Fibroblast of mammary gland (primary cell): ENCODE data around the gene PREB.
A peak's percentile ranks its signal among the peaks of the same experiment; 100 is the strongest.

Source experiments
- DNase-seq: peaks from one replicate; pipeline ENCODE4 v3.0.0-alpha.2; 2010; ENCODE audit warnings: low read depth
- H3K4me3 ChIP-seq: 2 replicates; pipeline ENCODE4 v1.5.1; 2011; ENCODE audit warnings: low read depth, mild to moderate bottlenecking, low read length, moderate library complexity; ENCODE audit not compliant: control insufficient read depth
- TF ChIP-seq, protein P1 (sequence below): conservative IDR thresholded peaks from 2 replicates; pipeline ENCODE4 v1.5.1; 2011; ENCODE audit warnings: low read depth, low read length, inconsistent platforms; ENCODE audit not compliant: control insufficient read depth, insufficient read depth

The PREB gene

DNA sequence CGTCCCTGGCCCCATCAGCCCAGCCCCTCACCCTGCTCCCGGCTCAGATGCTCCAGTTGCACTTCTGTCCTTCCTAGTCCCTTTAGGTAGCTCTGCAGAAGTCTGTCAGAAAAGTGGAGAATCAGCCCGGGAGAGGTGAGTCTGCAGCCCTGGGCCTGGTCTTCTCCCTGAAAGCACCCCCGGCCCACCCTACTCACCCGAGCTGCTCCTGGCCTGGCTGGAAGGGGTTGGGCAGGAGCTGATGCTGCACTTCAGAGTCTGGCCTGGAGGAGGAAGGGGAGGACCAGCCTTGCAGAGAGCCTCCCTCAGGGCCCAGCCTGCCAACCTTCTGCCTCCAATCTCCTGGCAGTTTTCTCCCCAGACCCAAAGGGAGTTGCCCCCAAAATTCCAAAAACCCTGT lies 32.1 kb downstream of the PREB start:
- TF ChIP-seq, protein P1, sequence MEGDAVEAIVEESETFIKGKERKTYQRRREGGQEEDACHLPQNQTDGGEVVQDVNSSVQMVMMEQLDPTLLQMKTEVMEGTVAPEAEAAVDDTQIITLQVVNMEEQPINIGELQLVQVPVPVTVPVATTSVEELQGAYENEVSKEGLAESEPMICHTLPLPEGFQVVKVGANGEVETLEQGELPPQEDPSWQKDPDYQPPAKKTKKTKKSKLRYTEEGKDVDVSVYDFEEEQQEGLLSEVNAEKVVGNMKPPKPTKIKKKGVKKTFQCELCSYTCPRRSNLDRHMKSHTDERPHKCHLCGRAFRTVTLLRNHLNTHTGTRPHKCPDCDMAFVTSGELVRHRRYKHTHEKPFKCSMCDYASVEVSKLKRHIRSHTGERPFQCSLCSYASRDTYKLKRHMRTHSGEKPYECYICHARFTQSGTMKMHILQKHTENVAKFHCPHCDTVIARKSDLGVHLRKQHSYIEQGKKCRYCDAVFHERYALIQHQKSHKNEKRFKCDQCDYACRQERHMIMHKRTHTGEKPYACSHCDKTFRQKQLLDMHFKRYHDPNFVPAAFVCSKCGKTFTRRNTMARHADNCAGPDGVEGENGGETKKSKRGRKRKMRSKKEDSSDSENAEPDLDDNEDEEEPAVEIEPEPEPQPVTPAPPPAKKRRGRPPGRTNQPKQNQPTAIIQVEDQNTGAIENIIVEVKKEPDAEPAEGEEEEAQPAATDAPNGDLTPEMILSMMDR = no peak
- H3K4me3 ChIP-seq = no peak overlapping the region
- no peak for DNase-seq

DNA sequence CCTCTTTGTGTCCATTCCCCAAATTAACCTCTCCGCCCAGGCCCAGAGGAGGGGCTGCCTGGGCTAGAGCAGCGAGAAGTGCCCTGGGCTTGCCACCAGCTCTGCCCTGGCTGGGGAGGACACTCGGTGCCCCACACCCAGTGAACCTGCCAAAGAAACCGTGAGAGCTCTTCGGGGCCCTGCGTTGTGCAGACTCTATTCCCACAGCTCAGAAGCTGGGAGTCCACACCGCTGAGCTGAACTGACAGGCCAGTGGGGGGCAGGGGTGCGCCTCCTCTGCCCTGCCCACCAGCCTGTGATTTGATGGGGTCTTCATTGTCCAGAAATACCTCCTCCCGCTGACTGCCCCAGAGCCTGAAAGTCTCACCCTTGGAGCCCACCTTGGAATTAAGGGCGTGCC lies 34.4 kb downstream of the PREB start:
- TF ChIP-seq, protein P1 = no peak
- no peak overlapping the region for H3K4me3 ChIP-seq
- no peak for DNase-seq

DNA sequence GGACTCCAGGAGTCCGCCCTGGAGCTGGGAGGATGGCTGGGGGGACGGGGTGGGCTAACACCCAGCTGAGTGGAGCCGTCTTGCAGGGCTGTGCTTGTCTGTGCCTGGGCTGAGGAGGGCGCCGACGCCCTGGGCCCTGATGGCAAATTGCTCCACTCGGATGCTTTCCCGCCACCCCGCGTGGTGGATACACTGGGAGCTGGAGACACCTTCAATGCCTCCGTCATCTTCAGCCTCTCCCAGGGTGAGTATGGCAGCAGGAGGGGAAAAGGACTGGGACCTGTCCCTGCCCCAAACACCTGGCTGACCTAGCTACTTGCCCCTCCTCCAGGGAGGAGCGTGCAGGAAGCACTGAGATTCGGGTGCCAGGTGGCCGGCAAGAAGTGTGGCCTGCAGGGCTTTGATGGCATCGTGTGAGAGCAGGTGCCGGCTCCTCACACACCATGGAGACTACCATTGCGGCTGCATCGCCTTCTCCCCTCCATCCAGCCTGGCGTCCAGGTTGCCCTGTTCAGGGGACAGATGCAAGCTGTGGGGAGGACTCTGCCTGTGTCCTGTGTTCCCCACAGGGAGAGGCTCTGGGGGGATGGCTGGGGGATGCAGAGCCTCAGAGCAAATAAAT lies 35.0 kb downstream of the PREB start:
- TF ChIP-seq, protein P1 = no peak
- no peak for DNase-seq
- H3K4me3 ChIP-seq = no peak overlapping the region

DNA sequence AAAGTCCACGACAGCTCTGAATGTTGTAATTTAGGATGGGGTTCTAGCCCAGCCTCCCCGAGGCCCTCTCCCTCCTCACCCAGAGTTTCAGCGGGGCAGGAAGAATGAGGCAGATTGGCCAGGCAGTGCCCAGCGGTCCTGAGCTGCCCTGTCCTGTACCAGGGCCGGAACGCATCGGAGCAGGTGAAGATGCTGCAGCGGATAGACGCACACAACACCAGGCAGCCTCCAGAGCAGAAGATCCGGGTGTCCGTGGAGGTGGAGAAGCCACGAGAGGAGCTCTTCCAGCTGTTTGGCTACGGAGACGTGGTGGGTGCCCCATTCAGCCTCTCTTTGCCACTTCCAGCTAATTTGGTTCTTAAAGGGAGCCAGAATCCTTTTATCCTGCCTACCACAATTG lies 37.1 kb downstream of the PREB start:
- no peak for DNase-seq
- no peak overlapping the region for H3K4me3 ChIP-seq
- TF ChIP-seq, protein P1 = no peak

DNA sequence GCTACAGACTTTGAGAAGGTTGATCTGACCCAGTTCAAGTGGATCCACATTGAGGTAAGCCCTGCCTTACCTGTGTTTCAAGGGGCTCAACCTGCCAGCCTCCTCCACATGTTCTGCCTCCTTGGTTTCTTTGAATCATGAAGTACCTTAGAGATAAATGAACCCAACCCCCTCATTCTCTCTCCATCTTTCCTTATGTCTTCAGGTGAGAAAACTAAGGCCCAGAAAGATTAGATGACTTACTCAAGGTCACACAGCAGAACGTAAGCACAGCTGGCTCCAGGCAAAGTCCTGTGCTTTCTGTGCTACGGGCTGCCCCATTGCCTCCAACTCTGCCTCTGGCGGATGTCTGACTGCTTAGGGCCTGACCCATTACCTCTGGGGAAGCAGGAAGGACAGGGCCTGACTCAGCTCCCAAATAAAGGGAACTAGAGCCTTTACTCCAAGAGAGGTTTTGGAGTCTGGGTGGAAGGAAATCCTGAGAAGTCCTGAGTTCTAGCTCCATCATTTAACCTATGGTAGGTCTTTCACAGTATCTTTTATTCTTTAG lies 37.6 kb downstream of the PREB start:
- TF ChIP-seq, protein P1 = no peak
- no peak overlapping the region for H3K4me3 ChIP-seq
- DNase-seq = no peak

DNA sequence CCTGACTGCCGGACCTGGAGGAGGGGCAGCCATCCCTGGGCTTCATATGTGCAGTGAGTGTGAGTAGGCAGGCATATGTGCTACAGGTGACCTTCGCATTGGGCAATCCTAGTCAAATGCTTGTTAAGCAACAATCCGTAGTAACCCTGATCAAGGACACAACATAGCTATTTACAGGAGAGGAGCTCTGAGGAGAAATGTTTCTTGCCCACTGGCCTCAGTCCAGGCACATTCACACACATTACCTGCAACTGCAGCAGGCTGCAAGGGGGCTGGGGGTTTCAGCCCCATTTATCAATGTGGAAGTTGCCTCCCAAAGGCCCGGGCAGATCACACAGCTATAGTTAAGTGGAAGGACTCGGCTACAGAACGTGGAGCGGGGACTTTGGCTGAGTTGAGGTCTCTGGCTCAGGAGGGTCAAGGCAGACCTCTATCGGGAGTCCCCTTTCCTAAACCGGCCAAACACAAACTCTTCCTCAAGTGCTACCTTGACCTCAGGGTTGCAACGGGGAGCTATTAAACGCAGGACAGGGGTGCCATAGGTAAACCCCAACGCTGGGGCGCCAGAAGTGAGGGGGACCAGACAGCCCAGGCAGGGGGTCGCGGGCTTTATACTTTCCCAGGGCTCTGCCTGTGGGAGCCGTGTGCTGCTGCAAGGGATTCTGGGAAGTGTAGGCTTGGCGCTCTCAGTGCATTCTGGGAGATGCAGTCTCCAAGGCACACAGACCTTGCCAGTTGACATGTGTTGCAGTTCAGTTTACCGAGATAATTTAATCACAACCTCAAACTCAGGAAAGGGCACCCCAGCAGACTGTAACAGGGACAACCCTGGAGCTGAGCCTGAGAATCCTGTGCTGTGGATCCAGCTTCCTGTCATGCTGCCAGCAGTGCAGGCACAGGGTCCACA lies 38.4 kb downstream of the PREB start:
- TF ChIP-seq, protein P1 = no peak
- peak; percentile 65 for DNase-seq
- peak overlapping the region; percentile 40 for H3K4me3 ChIP-seq
